GM12864 (cell line): ENCODE results near the gene PSMA4.
"Not testable (repeated sequence)": the region's sequence is repeated elsewhere in the genome, so short reads cannot be mapped to it uniquely, and the experiment has no call there.

Experiments used
- DNase-seq: peaks from one replicate; pipeline ENCODE4 v3.0.0-alpha.2; 2011; ENCODE audit warnings: low read depth
- H3K4me3 ChIP-seq: 2 replicates; pipeline ENCODE4 v1.5.1; 2011; ENCODE audit warnings: mild to moderate bottlenecking, low read depth, low read length, control low read depth
- TF ChIP-seq, protein P1 (sequence below): IDR thresholded peaks from 2 replicates; pipeline ENCODE4 v1.5.1; 2011; ENCODE audit warnings: low read depth, mild to moderate bottlenecking, moderate library complexity, low read length, control low read depth, inconsistent platforms; ENCODE audit errors: missing control alignments

PSMA4 gene

DNA sequence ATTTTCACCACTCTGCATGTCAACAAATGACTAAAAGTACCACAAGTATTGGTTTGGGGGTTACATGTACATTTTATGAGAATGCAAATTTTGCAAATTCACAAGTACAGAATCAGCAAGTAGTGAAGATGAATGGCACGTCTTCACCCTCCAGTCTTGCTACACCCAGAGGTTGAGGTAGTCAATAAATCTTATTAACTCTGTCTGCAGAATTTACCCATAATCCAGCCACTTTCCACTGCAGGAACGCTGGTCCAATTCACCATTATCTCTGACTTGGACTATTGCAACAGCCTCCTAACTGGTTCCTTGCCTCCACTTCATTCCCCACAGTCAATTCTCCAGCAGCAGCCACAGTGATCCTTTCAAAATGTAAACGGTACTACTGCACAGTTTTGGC lies 10.6 kb downstream of the PSMA4 start:
- H3K4me3 ChIP-seq = no peak overlapping the region
- TF ChIP-seq, protein P1, sequence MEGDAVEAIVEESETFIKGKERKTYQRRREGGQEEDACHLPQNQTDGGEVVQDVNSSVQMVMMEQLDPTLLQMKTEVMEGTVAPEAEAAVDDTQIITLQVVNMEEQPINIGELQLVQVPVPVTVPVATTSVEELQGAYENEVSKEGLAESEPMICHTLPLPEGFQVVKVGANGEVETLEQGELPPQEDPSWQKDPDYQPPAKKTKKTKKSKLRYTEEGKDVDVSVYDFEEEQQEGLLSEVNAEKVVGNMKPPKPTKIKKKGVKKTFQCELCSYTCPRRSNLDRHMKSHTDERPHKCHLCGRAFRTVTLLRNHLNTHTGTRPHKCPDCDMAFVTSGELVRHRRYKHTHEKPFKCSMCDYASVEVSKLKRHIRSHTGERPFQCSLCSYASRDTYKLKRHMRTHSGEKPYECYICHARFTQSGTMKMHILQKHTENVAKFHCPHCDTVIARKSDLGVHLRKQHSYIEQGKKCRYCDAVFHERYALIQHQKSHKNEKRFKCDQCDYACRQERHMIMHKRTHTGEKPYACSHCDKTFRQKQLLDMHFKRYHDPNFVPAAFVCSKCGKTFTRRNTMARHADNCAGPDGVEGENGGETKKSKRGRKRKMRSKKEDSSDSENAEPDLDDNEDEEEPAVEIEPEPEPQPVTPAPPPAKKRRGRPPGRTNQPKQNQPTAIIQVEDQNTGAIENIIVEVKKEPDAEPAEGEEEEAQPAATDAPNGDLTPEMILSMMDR = no peak
- no peak for DNase-seq

DNA sequence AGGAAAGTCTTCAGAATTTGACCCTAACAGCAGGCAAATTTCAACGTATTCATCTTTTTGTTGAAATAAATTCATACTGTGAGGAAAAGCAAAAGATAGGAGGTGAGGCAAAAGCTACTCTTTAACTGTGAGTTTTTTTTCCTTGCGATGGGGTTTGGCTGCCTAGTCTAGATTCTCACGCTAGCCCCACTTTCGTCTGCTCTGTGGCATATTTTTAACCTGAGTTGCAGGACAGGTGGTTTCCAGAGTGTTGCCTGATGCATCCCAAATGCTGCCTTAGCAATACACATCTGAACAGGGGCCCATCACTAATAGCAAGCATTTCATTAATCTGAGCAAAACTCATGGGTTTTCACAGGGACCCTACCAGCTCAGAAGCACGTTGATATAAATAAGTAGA lies 11.7 kb downstream of the PSMA4 start:
- H3K4me3 ChIP-seq = no peak overlapping the region
- DNase-seq = peak; percentile 31
- TF ChIP-seq, protein P1 = no peak

DNA sequence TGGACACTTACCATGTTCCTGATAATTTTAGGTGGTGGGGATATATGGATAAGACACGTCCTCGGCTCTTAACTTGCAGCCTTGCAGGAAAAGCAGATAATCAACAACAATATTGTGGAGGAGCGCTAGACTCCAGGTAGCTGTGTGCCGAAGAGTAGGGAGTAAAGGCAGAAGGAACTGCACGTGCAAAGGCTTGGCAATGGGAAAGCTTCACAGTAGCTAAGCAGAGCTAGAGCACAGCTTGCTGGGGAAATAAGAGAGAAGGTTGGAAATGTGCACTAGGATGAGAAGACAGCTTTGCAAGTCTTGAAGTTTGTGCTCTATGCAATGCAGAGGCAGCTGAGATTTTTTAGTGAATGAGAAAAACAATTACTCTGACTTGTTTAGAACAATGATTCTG lies 12.4 kb downstream of the PSMA4 start:
- no peak overlapping the region for H3K4me3 ChIP-seq
- TF ChIP-seq, protein P1 = no peak
- no peak for DNase-seq

DNA sequence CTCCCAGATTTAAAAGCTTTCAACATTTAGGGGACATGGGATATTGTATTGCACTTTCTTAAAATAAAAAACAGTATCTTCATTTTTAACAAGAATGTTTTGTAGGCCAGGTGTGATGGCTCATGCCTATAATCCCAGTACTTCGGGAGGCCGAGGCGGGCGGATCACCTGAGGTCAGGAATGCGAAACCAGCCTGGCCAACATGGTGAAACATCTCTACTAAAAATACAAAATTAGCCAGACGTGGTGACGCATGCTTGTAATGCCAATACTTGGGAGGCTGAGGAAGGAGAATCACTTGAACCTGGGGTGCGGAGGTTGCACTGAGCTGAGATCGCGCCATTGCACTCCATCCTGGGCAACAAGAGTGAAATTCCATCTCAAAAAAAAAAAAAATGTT lies 20.0 kb downstream of the PSMA4 start:
- not testable (repeated sequence) for DNase-seq, H3K4me3 ChIP-seq

DNA sequence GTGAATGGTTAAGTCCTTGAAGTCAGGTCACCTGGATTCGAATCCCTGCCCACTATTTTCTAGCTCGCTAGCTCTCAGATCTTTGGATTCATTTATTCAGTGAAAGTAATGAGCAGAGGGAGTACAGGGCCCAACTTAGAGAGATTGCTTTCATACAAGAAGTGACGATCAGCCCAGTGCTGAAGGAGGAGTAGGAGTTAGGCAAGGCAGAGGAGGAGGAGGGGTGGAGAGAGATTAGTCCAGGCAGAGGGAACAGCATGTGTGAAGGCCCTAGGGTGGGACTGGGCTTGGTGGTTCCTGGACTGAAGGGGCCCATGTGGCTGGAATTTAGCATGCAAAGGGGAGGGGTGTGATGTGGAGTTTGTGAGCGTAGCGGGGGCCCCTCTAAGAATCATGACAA lies 21.2 kb downstream of the PSMA4 start:
- H3K4me3 ChIP-seq = no peak overlapping the region
- DNase-seq = no peak
- TF ChIP-seq, protein P1 = no peak

DNA sequence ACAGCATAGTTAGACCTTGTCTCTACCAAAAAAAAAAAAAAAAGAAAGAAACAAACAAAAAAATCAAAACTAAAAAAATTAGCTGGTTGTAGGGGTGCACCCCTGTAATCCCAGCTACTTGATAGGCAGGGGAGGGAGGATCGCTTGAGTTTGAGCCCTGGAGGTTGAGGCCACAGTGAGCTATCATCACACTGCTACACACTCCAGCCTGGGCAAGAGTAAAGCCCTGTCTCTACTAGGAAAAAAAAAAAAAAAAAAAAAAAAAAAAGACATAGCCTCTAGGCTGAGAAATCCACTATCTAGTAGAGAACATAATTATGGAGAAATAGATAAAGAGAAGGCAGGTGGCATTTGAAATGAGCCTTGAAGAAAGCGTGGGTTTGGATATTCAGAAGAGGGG lies 22.8 kb downstream of the PSMA4 start:
- TF ChIP-seq, protein P1 = no peak
- no peak overlapping the region for H3K4me3 ChIP-seq
- DNase-seq = no peak

DNA sequence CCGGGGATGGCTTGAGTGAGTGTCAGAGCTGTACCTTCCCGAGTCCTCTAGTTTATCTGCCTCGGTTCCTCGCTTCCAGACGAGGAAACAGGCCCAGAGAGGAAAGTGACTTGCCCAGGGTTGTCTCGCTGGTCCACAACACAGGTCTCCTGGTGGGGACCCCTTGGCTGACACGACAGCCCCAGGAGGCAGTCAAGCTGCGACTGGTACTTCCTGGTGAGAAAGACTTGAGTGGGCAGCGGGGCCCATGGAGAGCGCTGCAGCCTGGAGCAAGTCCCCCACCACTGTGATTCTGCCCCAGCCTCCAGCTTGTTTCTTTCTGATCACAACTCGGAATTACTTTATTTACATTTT lies 24.5 kb downstream of the PSMA4 start:
- H3K4me3 ChIP-seq = peak overlapping the region; percentile 80; the same call in 1 of the 2 replicates
- no peak for DNase-seq
- TF ChIP-seq, protein P1 = no peak
